Ishikawa (cell line): ENCODE results near the gene PLCL1.

ENCODE experiments used
- CEBPB ChIP-seq: IDR thresholded peaks from 2 replicates; pipeline ENCODE4 v1.6.1; 2012
- CREB1 ChIP-seq: IDR thresholded peaks from 2 replicates; pipeline ENCODE4 v1.6.1; 2012; ENCODE audit warnings: low read depth
- EP300 ChIP-seq: IDR thresholded peaks from 2 replicates; pipeline ENCODE4 v1.6.1; 2012; ENCODE audit warnings: borderline replicate concordance
- FOXM1 ChIP-seq: IDR thresholded peaks from 2 replicates; pipeline ENCODE4 v1.6.1; 2012; ENCODE audit warnings: low read depth, borderline replicate concordance
- MAX ChIP-seq: IDR thresholded peaks from 2 replicates; pipeline ENCODE4 v1.6.1; 2012
- NFIC ChIP-seq: IDR thresholded peaks from 2 replicates; pipeline ENCODE4 v1.6.1; 2012
- RAD21 ChIP-seq: IDR thresholded peaks from 2 replicates; pipeline ENCODE4 v1.6.1; 2012; ENCODE audit warnings: low read depth
- TAF1 ChIP-seq: IDR thresholded peaks from 2 replicates; pipeline ENCODE4 v1.6.1; 2012; ENCODE audit warnings: low read depth, mild to moderate bottlenecking
- USF1 ChIP-seq: IDR thresholded peaks from 2 replicates; pipeline ENCODE4 v1.6.1; 2012
- YY1 ChIP-seq: IDR thresholded peaks from 2 replicates; pipeline ENCODE4 v1.6.1; 2012; ENCODE audit warnings: low read depth
- ZBTB7A ChIP-seq: IDR thresholded peaks from 2 replicates; pipeline ENCODE4 v1.6.1; 2012; ENCODE audit warnings: low read depth
- TF ChIP-seq, protein P1 (sequence below): IDR thresholded peaks from 2 replicates; pipeline ENCODE4 v1.6.1; 2012; ENCODE audit warnings: low read depth, mild to moderate bottlenecking

DNA sequence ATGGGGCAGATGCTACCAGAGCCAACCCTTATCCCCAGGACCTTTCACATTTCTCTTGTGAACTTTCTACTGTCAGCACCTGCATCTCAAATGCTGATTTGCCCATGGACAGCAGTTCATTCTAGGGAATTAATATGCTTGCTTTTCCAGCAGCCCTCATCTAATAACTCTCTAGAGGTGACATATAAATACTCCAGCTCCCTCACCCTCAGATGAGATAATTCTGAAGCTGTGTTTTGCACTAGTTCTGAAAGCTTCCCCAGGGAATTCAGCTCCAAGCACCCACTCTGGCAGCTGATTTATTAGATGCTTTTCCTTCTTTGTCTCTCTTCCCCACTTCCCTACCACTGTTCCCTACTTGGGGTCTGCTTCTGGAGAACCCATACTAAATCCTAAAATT, 62.1 kb downstream of the PLCL1 start:
- TF ChIP-seq CEBPB (no peak), CREB1 (no peak), MAX (no peak), FOXM1 (no peak), RAD21 (no peak), EP300 (no peak), NFIC (no peak), ZBTB7A (no peak), TAF1 (no peak), YY1 (no peak), USF1 (no peak)
- TF ChIP-seq, protein P1, sequence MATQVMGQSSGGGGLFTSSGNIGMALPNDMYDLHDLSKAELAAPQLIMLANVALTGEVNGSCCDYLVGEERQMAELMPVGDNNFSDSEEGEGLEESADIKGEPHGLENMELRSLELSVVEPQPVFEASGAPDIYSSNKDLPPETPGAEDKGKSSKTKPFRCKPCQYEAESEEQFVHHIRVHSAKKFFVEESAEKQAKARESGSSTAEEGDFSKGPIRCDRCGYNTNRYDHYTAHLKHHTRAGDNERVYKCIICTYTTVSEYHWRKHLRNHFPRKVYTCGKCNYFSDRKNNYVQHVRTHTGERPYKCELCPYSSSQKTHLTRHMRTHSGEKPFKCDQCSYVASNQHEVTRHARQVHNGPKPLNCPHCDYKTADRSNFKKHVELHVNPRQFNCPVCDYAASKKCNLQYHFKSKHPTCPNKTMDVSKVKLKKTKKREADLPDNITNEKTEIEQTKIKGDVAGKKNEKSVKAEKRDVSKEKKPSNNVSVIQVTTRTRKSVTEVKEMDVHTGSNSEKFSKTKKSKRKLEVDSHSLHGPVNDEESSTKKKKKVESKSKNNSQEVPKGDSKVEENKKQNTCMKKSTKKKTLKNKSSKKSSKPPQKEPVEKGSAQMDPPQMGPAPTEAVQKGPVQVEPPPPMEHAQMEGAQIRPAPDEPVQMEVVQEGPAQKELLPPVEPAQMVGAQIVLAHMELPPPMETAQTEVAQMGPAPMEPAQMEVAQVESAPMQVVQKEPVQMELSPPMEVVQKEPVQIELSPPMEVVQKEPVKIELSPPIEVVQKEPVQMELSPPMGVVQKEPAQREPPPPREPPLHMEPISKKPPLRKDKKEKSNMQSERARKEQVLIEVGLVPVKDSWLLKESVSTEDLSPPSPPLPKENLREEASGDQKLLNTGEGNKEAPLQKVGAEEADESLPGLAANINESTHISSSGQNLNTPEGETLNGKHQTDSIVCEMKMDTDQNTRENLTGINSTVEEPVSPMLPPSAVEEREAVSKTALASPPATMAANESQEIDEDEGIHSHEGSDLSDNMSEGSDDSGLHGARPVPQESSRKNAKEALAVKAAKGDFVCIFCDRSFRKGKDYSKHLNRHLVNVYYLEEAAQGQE, result no peak
